ENCODE measurements around the gene USP4. TPM values are rescaled to one million over a fixed set of nuclear protein-coding genes. Genes with fewer than 3 reads are reported as not detected.

Gene USP4
- total and polyA plus RNA-seq, 2 of the 13 experiments (the other 11 are each of a cell fraction or from before 2014, with no cell fraction given): 9.2 to 20.8 TPM

GRCh38 chr3:49302613-49303012, 37.2 kb downstream of the USP4 start (continued):
- no peak for TF ChIP-seq ZNF784 (CRISPR knock-in tag; IDR thresholded peaks at IDR 0.05; ENCODE audit: borderline replicate concordance)
- no peak for TF ChIP-seq ZNF557 (CRISPR knock-in tag; IDR thresholded peaks at IDR 0.05)
- no peak for TF ChIP-seq ZNF142 (CRISPR knock-in tag; IDR thresholded peaks at IDR 0.05)
- no peak for TF ChIP-seq BRD4 (CRISPR knock-in tag; IDR thresholded peaks at IDR 0.05)
- TF ChIP-seq CSRNP2 (CRISPR knock-in tag; conservative IDR thresholded peaks at IDR 0.05; ENCODE audit: low read depth): no peak
- no peak for TF ChIP-seq AHR (CRISPR knock-in tag; IDR thresholded peaks at IDR 0.05)
- no peak for TF ChIP-seq TRIM22 (IDR thresholded peaks at IDR 0.05)
- TF ChIP-seq ATF3 (CRISPR knock-in tag; IDR thresholded peaks at IDR 0.05): no peak
- TF ChIP-seq ZFP36 (IDR thresholded peaks at IDR 0.05; ENCODE audit: borderline replicate concordance, low read depth, low read length, partially characterized antibody): no peak

All from HepG2 (cell line).